B cell (primary cell): ENCODE data around the gene WDR26. TPM values are rescaled to one million over a fixed set of nuclear protein-coding genes. Genes with fewer than 3 reads are reported as not detected.
"Not testable (repeated sequence)": the region's sequence is repeated elsewhere in the genome, so short reads cannot be mapped to it uniquely, and the experiment has no call there.

Experiments used
- ATAC-seq: fragments of 200-7000 bp; cut with Tn5 transposase; one replicate; pipeline ENCODE4 v1.10.0; 2021; ENCODE audit warnings: low read depth, mild to moderate bottlenecking, moderate number of reproducible peaks, moderate library complexity
- CTCF ChIA-PET: fragments of 350-600 bp; sonication (Branson Sonifier 250); formaldehyde crosslinking; loops from one replicate; lab custom pipeline; 2021; ENCODE audit warnings: antibody characterized with exemption, inconsistent platforms; lab: Charles Lee
- POLR2A ChIA-PET: fragments of 350-600 bp; sonication (Branson Sonifier 250); formaldehyde crosslinking; loops from one replicate; lab custom pipeline; 2021; ENCODE audit warnings: antibody characterized with exemption; lab: Charles Lee
- DNase-seq: peaks from one replicate; pipeline ENCODE4 v3.0.0; 2013
- H2AFZ ChIP-seq: 2 replicates; pipeline ENCODE4 v1.6.1; 2012; ENCODE audit warnings: mild to moderate bottlenecking, low read depth, low read length; ENCODE audit not compliant: insufficient read depth, poor library complexity, severe bottlenecking
- H3K27ac ChIP-seq, 2 donors: 1 replicate in 1 of 2; 2 replicates in 1 of 2; pipeline ENCODE4 v1.5.1; 2012 to 2013; ENCODE audit warnings: low read length in 2 of 2, mild to moderate bottlenecking in 2 of 2, moderate library complexity in 1 of 2
- H3K27me3 ChIP-seq, 4 experiments: fragments of 200-600 bp in 1 of 4; sonication (generic) in 1 of 4; replicated peaks in 1 of 4; 1 replicate in 2 of 4; 2 replicates in 2 of 4; pipeline versions ENCODE4 v1.6.1 to v1.7.0; 2013 to 2016; ENCODE audit warnings: low read length in 3 of 4, mild to moderate bottlenecking in 2 of 4, mixed read lengths in 1 of 4, moderate library complexity in 1 of 4; ENCODE audit not compliant: insufficient read depth in 4 of 4, control insufficient read depth in 3 of 4; ENCODE audit errors: control extremely low read depth in 1 of 4
- H3K36me3 ChIP-seq, 2 experiments: replicated peaks in 1 of 2; 1 replicate in 1 of 2; 2 replicates in 1 of 2; pipeline versions ENCODE4 v1.6.1 to v1.7.1; 2013; ENCODE audit warnings: low read length in 1 of 2; ENCODE audit not compliant: insufficient read depth in 2 of 2, control insufficient read depth in 1 of 2; ENCODE audit errors: control extremely low read depth in 1 of 2, extremely low read depth in 1 of 2
- H3K4me1 ChIP-seq, 2 donors: fragments of 200-600 bp in 1 of 2; sonication (generic) in 1 of 2; 1 replicate in 1 of 2; 2 replicates in 1 of 2; pipeline versions ENCODE4 v1.5.1 to v1.6.1; 2013 to 2017; ENCODE audit warnings: low read length in 2 of 2; ENCODE audit not compliant: control insufficient read depth in 2 of 2, insufficient read depth in 2 of 2
- H3K4me2 ChIP-seq: replicated peaks from 2 replicates; pipeline ENCODE3; 2012; ENCODE audit warnings: mild to moderate bottlenecking, low read depth, low read length; ENCODE audit not compliant: poor library complexity, severe bottlenecking
- H3K4me3 ChIP-seq, 5 experiments: fragments of 200-600 bp in 1 of 5; sonication (generic) in 1 of 5; 1 replicate in 3 of 5; 2 replicates in 2 of 5; pipeline versions ENCODE4 v1.5.1 to v1.7.0; 2011 to 2016; ENCODE audit warnings: low read length in 4 of 5, mild to moderate bottlenecking in 4 of 5, low read depth in 2 of 5, control low read depth in 1 of 5, moderate library complexity in 1 of 5; ENCODE audit not compliant: insufficient read depth in 1 of 5; ENCODE audit errors: control extremely low read depth in 1 of 5, extremely low read depth in 1 of 5
- H3K79me2 ChIP-seq: fragments of 200-600 bp; sonication (generic); one replicate; pipeline ENCODE4 v1.6.0; 2016; ENCODE audit warnings: low read length; ENCODE audit not compliant: control insufficient read depth, insufficient read depth
- H3K9ac ChIP-seq: fragments of 200-600 bp; sonication (generic); 2 replicates; pipeline ENCODE4 v1.6.1; 2017; ENCODE audit warnings: mild to moderate bottlenecking, low read length, moderate library complexity
- H3K9me3 ChIP-seq, 3 donors: one replicate each; pipeline versions ENCODE4 v1.6.1 to v1.7.1; 2013; ENCODE audit warnings: low read length in 2 of 3; ENCODE audit not compliant: control insufficient read depth in 2 of 3, insufficient read depth in 1 of 3; ENCODE audit errors: control extremely low read depth in 1 of 3
- H4K20me1 ChIP-seq: 2 replicates; pipeline ENCODE4 v1.6.0; 2012; ENCODE audit warnings: mild to moderate bottlenecking, low read length; ENCODE audit not compliant: insufficient read depth, control insufficient read depth, poor library complexity, severe bottlenecking
- H3K27ac Mint-ChIP-seq: one replicate; pipeline ENCODE4 v1.8.0; 2021; ENCODE audit warnings: mixed read lengths
- H3K27me3 Mint-ChIP-seq: one replicate; pipeline ENCODE4 v1.8.0; 2021; ENCODE audit warnings: mixed read lengths
- H3K4me1 Mint-ChIP-seq: one replicate; pipeline ENCODE4 v1.8.0; 2021; ENCODE audit warnings: mixed read lengths
- H3K4me3 Mint-ChIP-seq: one replicate; pipeline ENCODE4 v1.8.0; 2021; ENCODE audit warnings: mixed read lengths
- H3K9me3 Mint-ChIP-seq: one replicate; pipeline ENCODE4 v1.8.0; 2022; ENCODE audit warnings: mixed read lengths; ENCODE audit not compliant: insufficient read depth
- EZH2 ChIP-seq: IDR thresholded peaks from 2 replicates; pipeline ENCODE4 v1.6.1; 2012; ENCODE audit warnings: borderline replicate concordance, low read depth, mild to moderate bottlenecking, moderate library complexity, low read length; ENCODE audit not compliant: insufficient read depth, poor library complexity, severe bottlenecking
- whole genome bisulfite sequencing: methylation state at CpG from one replicate; pipeline ENCODE4 v1.1.5; 2013; ENCODE audit warnings: missing lambda C conversion rate; ENCODE audit not compliant: insufficient coverage; 5-methylcytosine and 5-hydroxymethylcytosine counted together
- intact Hi-C: fragments of 100-400 bp; cut with micrococcal nuclease; formaldehyde crosslinking; loops from one replicate; pipeline ENCODE4 v1.10.0; 2022
- polyA plus RNA-seq: library from polyadenylated mRNA; depleted of rRNA; stranded (reverse); fragments of >200 nt; gene quantifications from 2 replicates; pipeline ENCODE4 v1.2.3, GENCODE V29; 2012
- total RNA-seq, 2 donors: library from RNA; stranded (reverse); fragments of 120-200 nt in 1 of 2; gene quantifications; 1 replicate in 1 of 2; 2 replicates in 1 of 2; pipeline versions ENCODE4 v1.2.3 to v1.2.4, GENCODE V29; 2013 to 2022
- TF ChIP-seq, protein P1 (sequence below): fragments of 200-600 bp; IDR thresholded peaks from one replicate; pipeline ENCODE4 v1.8.0; 2022; ENCODE audit warnings: antibody characterized with exemption, mild to moderate bottlenecking

The WDR26 gene
- total and polyA plus RNA-seq, 2 donors (not counting 1 experiment from before 2014, with no cell fraction given): 35.7 to 108 TPM

DNA sequence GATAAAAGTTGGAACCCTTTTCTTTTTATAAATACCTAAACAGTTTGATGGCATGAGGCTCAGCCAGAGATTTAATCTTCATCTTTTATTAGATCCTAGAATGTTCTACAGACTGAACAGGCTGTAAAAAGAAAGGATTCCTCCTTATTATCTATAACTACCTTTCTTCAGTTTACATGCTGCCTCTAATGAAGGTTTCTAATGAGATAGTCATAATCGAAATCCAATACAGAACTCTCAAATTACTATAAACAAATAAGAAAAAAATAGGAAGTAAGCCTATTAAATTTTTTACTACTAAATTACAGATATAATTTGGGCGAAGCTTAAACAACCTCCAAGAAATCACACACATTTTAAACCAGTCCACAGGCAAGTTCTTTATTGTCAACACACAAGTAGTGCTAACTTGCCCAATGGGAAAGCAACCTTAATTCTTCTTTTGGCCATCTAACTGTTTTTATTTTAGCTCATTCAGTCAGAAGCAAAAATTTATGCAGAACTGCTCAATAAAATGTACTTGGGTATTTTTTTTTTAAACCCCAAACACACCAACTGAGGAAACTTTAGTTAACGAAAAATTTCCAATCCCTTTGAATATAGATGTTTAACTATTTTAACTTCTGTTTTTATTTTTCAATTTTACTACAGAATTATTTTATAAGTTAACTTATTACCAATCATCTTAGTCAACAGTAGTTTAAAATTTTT lies 4.8 kb downstream of the WDR26 start:
- no CpG with 5 or more reads among the region's 3 CpGs for WGBS
- peak overlapping the region; percentile 58 for H3K4me2 ChIP-seq
- no peak overlapping the region for H3K4me3 ChIP-seq
- H3K27me3 ChIP-seq: no peaks in the 10 kb centered on the region
- peaks cover 25 to 42% of the 10 kb centered on the region in 2 donors for H3K4me1 ChIP-seq
- H3K9ac ChIP-seq: no peak overlapping the region
- no peaks in the 10 kb centered on the region for H3K9me3 ChIP-seq
- DNase-seq (no peak), ATAC-seq (no peak)
- H3K79me2 ChIP-seq: peaks cover 74% of the 10 kb centered on the region
- ChIA-PET CTCF (interaction anchor here (0.9 to 2.7 kb wide), 3 partner anchors 27 to 313 kb away, joined by 3 to 17 read pairs (median 3); no protein-coding TSS in a partner anchor), POLR2A (no interaction called here)
- Mint-ChIP-seq H3K9me3 (no peaks in the 10 kb centered on the region), H3K27me3 (no peaks in the 10 kb centered on the region), H3K4me1 (peaks cover 48% of the 10 kb centered on the region), H3K4me3 (no peak overlapping the region), H3K27ac (no peak overlapping the region)
- H2AFZ ChIP-seq: no peak overlapping the region
- intact Hi-C loops: loop anchor here (10.0 kb wide), 1 partner anchor 435 kb away; no protein-coding TSS in a partner anchor
- no peak for TF ChIP-seq EZH2
- TF ChIP-seq, protein P1, sequence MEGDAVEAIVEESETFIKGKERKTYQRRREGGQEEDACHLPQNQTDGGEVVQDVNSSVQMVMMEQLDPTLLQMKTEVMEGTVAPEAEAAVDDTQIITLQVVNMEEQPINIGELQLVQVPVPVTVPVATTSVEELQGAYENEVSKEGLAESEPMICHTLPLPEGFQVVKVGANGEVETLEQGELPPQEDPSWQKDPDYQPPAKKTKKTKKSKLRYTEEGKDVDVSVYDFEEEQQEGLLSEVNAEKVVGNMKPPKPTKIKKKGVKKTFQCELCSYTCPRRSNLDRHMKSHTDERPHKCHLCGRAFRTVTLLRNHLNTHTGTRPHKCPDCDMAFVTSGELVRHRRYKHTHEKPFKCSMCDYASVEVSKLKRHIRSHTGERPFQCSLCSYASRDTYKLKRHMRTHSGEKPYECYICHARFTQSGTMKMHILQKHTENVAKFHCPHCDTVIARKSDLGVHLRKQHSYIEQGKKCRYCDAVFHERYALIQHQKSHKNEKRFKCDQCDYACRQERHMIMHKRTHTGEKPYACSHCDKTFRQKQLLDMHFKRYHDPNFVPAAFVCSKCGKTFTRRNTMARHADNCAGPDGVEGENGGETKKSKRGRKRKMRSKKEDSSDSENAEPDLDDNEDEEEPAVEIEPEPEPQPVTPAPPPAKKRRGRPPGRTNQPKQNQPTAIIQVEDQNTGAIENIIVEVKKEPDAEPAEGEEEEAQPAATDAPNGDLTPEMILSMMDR: no peak
- H3K36me3 ChIP-seq: peaks cover 8 to 9% of the 10 kb centered on the region in 2 experiments
- H4K20me1 ChIP-seq: peaks cover 59% of the 10 kb centered on the region
- peak overlapping the region in 1 of 2 donors; percentile 72 for H3K27ac ChIP-seq

DNA sequence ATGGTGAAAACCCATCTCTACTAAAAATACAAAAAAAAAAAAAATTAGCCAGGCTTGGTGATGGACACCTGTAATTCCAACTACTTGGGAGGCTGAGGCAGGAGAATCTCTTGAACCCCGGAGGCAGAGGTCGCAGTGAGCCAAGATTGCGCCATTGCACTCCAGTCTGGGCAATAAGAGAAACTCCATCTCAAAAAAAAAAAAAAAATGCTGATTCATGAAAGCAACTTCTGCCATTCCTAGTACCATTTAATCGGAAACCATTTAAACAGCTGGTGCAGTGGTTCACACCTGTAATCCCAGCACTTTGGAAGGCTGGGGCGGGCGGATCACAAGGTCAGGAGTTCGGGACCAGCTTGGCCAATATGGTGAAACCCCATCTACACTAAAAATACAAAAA lies 5.9 kb downstream of the WDR26 start:
- H3K27ac ChIP-seq, H3K9ac ChIP-seq, DNase-seq, H3K4me3 ChIP-seq, CTCF ChIA-PET, H3K9me3 Mint-ChIP-seq, H3K27me3 ChIP-seq, H3K4me2 ChIP-seq, H3K9me3 ChIP-seq, ATAC-seq, H3K4me3 Mint-ChIP-seq, H2AFZ ChIP-seq, intact Hi-C loops, H3K27ac Mint-ChIP-seq, POLR2A ChIA-PET, H3K27me3 Mint-ChIP-seq: not testable (repeated sequence)
- Histone ChIP-seq H3K36me3 (peaks cover 8 to 18% of the 10 kb centered on the region in 2 experiments), H4K20me1 (peaks cover 59% of the 10 kb centered on the region), H3K4me1 (peaks cover 25 to 42% of the 10 kb centered on the region in 2 donors), H3K79me2 (peaks cover 67% of the 10 kb centered on the region)
- 100% methylated on average over 7 of the region's 7 CpGs for WGBS
- H3K4me1 Mint-ChIP-seq: peaks cover 50% of the 10 kb centered on the region
